ENCODE results near the gene TCF12.

Gene TCF12

GRCh38 chr15:57323806-57324589 lies 405.6 kb downstream of the TCF12 start:
- H3K27me3 Mint-ChIP-seq (ENCODE audit: low read depth), result peaks cover 3% of the 10 kb centered on the region
- H3K36me3 Mint-ChIP-seq (ENCODE audit: low read depth), result no peaks in the 10 kb centered on the region
- H3K4me3 Mint-ChIP-seq, result peak overlapping the region; percentile 24
- no peak for DNase-seq (ENCODE audit: low spot score)
- H3K4me1 Mint-ChIP-seq (ENCODE audit: low read depth), result peaks cover 6% of the 10 kb centered on the region
- H3K9me3 Mint-ChIP-seq, result no peaks in the 10 kb centered on the region
- H3K27ac Mint-ChIP-seq, result no peak overlapping the region

- peaks cover 8% of the 10 kb centered on the region for H3K27me3 Mint-ChIP-seq (ENCODE audit: low read depth)
- H3K4me3 Mint-ChIP-seq, result no peak overlapping the region
- H3K36me3 Mint-ChIP-seq (ENCODE audit: low read depth), result no peaks in the 10 kb centered on the region
- H3K27ac Mint-ChIP-seq, result no peak overlapping the region
- no peak for DNase-seq (ENCODE audit: low spot score)
- H3K4me1 Mint-ChIP-seq (ENCODE audit: low read depth), result peaks cover 6% of the 10 kb centered on the region
- no peaks in the 10 kb centered on the region for H3K9me3 Mint-ChIP-seq
Observed at GRCh38 chr15:57324590-57324890, 406.1 kb downstream of the TCF12 start.

GRCh38 chr15:57324944-57325679 lies 406.7 kb downstream of the TCF12 start:
- no peak overlapping the region for H3K4me3 Mint-ChIP-seq
- peaks cover 10% of the 10 kb centered on the region for H3K4me1 Mint-ChIP-seq (ENCODE audit: low read depth)
- H3K27ac Mint-ChIP-seq, result no peak overlapping the region
- DNase-seq (ENCODE audit: low spot score), result no peak
- no peaks in the 10 kb centered on the region for H3K9me3 Mint-ChIP-seq
- H3K36me3 Mint-ChIP-seq (ENCODE audit: low read depth), result no peaks in the 10 kb centered on the region
- peaks cover 11% of the 10 kb centered on the region for H3K27me3 Mint-ChIP-seq (ENCODE audit: low read depth)

GRCh38 chr15:57326196-57326595 lies 407.8 kb downstream of the TCF12 start:
- H3K9me3 Mint-ChIP-seq, result no peaks in the 10 kb centered on the region
- no peak overlapping the region for H3K27ac Mint-ChIP-seq
- peaks cover 11% of the 10 kb centered on the region for H3K27me3 Mint-ChIP-seq (ENCODE audit: low read depth)
- DNase-seq (ENCODE audit: low spot score), result no peak
- no peak overlapping the region for H3K4me3 Mint-ChIP-seq
- peaks cover 13% of the 10 kb centered on the region for H3K4me1 Mint-ChIP-seq (ENCODE audit: low read depth)
- H3K36me3 Mint-ChIP-seq (ENCODE audit: low read depth), result no peaks in the 10 kb centered on the region

GRCh38 chr15:57327985-57328471 lies 409.6 kb downstream of the TCF12 start:
- no peak overlapping the region for H3K4me3 Mint-ChIP-seq

GRCh38 chr15:57328479-57328878 lies 410.0 kb downstream of the TCF12 start:
- Mint-ChIP-seq H3K4me1 (ENCODE audit: low read depth) (peaks cover 13% of the 10 kb centered on the region), H3K9me3 (no peaks in the 10 kb centered on the region), H3K27me3 (ENCODE audit: low read depth) (peaks cover 11% of the 10 kb centered on the region), H3K27ac (no peak overlapping the region), H3K36me3 (ENCODE audit: low read depth) (no peaks in the 10 kb centered on the region), H3K4me3 (no peak overlapping the region)
- no peak for DNase-seq (ENCODE audit: low spot score)

More at GRCh38 chr15:57327985-57328471, 409.6 kb downstream of the TCF12 start:
- H3K36me3 Mint-ChIP-seq (ENCODE audit: low read depth), result no peaks in the 10 kb centered on the region
- no peaks in the 10 kb centered on the region for H3K9me3 Mint-ChIP-seq
- no peak for DNase-seq (ENCODE audit: low spot score)
- peaks cover 13% of the 10 kb centered on the region for H3K4me1 Mint-ChIP-seq (ENCODE audit: low read depth)
- no peak overlapping the region for H3K27ac Mint-ChIP-seq
- peaks cover 11% of the 10 kb centered on the region for H3K27me3 Mint-ChIP-seq (ENCODE audit: low read depth)

- no peaks in the 10 kb centered on the region for H3K9me3 Mint-ChIP-seq
- H3K4me1 Mint-ChIP-seq (ENCODE audit: low read depth), result peaks cover 11% of the 10 kb centered on the region
- no peak overlapping the region for H3K4me3 Mint-ChIP-seq
- no peak for DNase-seq (ENCODE audit: low spot score)
- no peak overlapping the region for H3K27ac Mint-ChIP-seq
- H3K27me3 Mint-ChIP-seq (ENCODE audit: low read depth), result peaks cover 11% of the 10 kb centered on the region
- no peaks in the 10 kb centered on the region for H3K36me3 Mint-ChIP-seq (ENCODE audit: low read depth)
Observed at GRCh38 chr15:57328897-57329296, 410.5 kb downstream of the TCF12 start.

- H3K9me3 Mint-ChIP-seq, result no peaks in the 10 kb centered on the region
- H3K36me3 Mint-ChIP-seq (ENCODE audit: low read depth), result no peaks in the 10 kb centered on the region
- no peak overlapping the region for H3K4me3 Mint-ChIP-seq
- no peak overlapping the region for H3K27ac Mint-ChIP-seq
- peaks cover 11% of the 10 kb centered on the region for H3K27me3 Mint-ChIP-seq (ENCODE audit: low read depth)
- DNase-seq (ENCODE audit: low spot score), result no peak
- H3K4me1 Mint-ChIP-seq (ENCODE audit: low read depth), result peaks cover 8% of the 10 kb centered on the region
Observed at GRCh38 chr15:57329582-57330367, 411.3 kb downstream of the TCF12 start.

- Mint-ChIP-seq H3K27me3 (ENCODE audit: low read depth) (peaks cover 11% of the 10 kb centered on the region), H3K27ac (no peak overlapping the region), H3K4me3 (no peak overlapping the region)
Observed at GRCh38 chr15:57330619-57331340, 412.3 kb downstream of the TCF12 start.

GRCh38 chr15:57332326-57332725 lies 413.9 kb downstream of the TCF12 start:
- Mint-ChIP-seq H3K4me1 (ENCODE audit: low read depth) (peaks cover 7% of the 10 kb centered on the region), H3K4me3 (no peak overlapping the region), H3K27me3 (ENCODE audit: low read depth) (peaks cover 11% of the 10 kb centered on the region), H3K36me3 (ENCODE audit: low read depth) (no peaks in the 10 kb centered on the region), H3K27ac (no peak overlapping the region), H3K9me3 (no peaks in the 10 kb centered on the region)
- DNase-seq (ENCODE audit: low spot score), result no peak

More at GRCh38 chr15:57330619-57331340, 412.3 kb downstream of the TCF12 start:
- DNase-seq (ENCODE audit: low spot score), result no peak
- peaks cover 7% of the 10 kb centered on the region for H3K4me1 Mint-ChIP-seq (ENCODE audit: low read depth)
- no peaks in the 10 kb centered on the region for H3K9me3 Mint-ChIP-seq
- no peaks in the 10 kb centered on the region for H3K36me3 Mint-ChIP-seq (ENCODE audit: low read depth)

- Mint-ChIP-seq H3K27ac (no peak overlapping the region), H3K9me3 (no peaks in the 10 kb centered on the region), H3K27me3 (ENCODE audit: low read depth) (peaks cover 10% of the 10 kb centered on the region), H3K4me3 (no peak overlapping the region), H3K36me3 (ENCODE audit: low read depth) (no peaks in the 10 kb centered on the region), H3K4me1 (ENCODE audit: low read depth) (peaks cover 7% of the 10 kb centered on the region)
- no peak for DNase-seq (ENCODE audit: low spot score)
Observed at GRCh38 chr15:57333487-57333886, 415.0 kb downstream of the TCF12 start.

GRCh38 chr15:57334257-57334656 lies 415.8 kb downstream of the TCF12 start:
- H3K27ac Mint-ChIP-seq, result no peak overlapping the region
- DNase-seq (ENCODE audit: low spot score), result no peak
- H3K27me3 Mint-ChIP-seq (ENCODE audit: low read depth), result peaks cover 6% of the 10 kb centered on the region
- H3K36me3 Mint-ChIP-seq (ENCODE audit: low read depth), result no peaks in the 10 kb centered on the region
- H3K9me3 Mint-ChIP-seq, result no peaks in the 10 kb centered on the region
- H3K4me3 Mint-ChIP-seq, result no peak overlapping the region
- peaks cover 7% of the 10 kb centered on the region for H3K4me1 Mint-ChIP-seq (ENCODE audit: low read depth)

GRCh38 chr15:57335293-57335715 lies 416.9 kb downstream of the TCF12 start:
- H3K27me3 Mint-ChIP-seq (ENCODE audit: low read depth), result no peaks in the 10 kb centered on the region
- DNase-seq (ENCODE audit: low spot score), result no peak
- H3K27ac Mint-ChIP-seq, result no peak overlapping the region
- H3K36me3 Mint-ChIP-seq (ENCODE audit: low read depth), result no peaks in the 10 kb centered on the region
- H3K9me3 Mint-ChIP-seq, result no peaks in the 10 kb centered on the region
- H3K4me1 Mint-ChIP-seq (ENCODE audit: low read depth), result peaks cover 1% of the 10 kb centered on the region
- H3K4me3 Mint-ChIP-seq, result no peak overlapping the region

All from T-helper 2 cell treated with Interferon-gamma antibody and Interleukin-4, amounts not matched to agents 5 μg/mL and 100 μg/mL, for 36 hours (primary cell).